Stimulated activated naive B cell treated with anti-CD40 and anti-IgM and Interleukin-4, amounts not matched to agents 10 μg/mL and 1 μg/mL and 100 μg/mL, for 72 hours (primary cell): ENCODE results near the gene PEX11G.
A peak's percentile ranks its signal among the peaks of the same experiment; 100 is the strongest.

ENCODE experiments used
- ATAC-seq, 2 donors: fragments of 150-1000 bp; cut with Tn5 transposase; replicated peaks; 2 replicates each; pipeline ENCODE4 v1.10.0; 2021; ENCODE audit warnings: moderate library complexity in 1 of 2
- DNase-seq: peaks from one replicate; pipeline ENCODE4 v3.0.0; 2021
- H3K27ac Mint-ChIP-seq: one replicate; pipeline ENCODE4 v1.8.0; 2022; ENCODE audit warnings: mild to moderate bottlenecking, mixed read lengths
- H3K27me3 Mint-ChIP-seq, 2 donors: one replicate each; pipeline ENCODE4 v1.8.0; 2022; ENCODE audit warnings: mixed read lengths in 2 of 2
- H3K36me3 Mint-ChIP-seq, 2 donors: one replicate each; pipeline ENCODE4 v1.8.0; 2022; ENCODE audit warnings: mixed read lengths in 2 of 2, mild to moderate bottlenecking in 1 of 2
- H3K4me1 Mint-ChIP-seq, 2 donors: one replicate each; pipeline ENCODE4 v1.8.0; 2022; ENCODE audit warnings: mixed read lengths in 2 of 2, mild to moderate bottlenecking in 1 of 2
- H3K4me3 Mint-ChIP-seq, 2 donors: one replicate each; pipeline ENCODE4 v1.8.0; 2022; ENCODE audit warnings: mild to moderate bottlenecking in 2 of 2, mixed read lengths in 2 of 2, moderate library complexity in 1 of 2
- H3K9me3 Mint-ChIP-seq, 2 donors: one replicate each; pipeline ENCODE4 v1.8.0; 2022; ENCODE audit warnings: mixed read lengths in 2 of 2, mild to moderate bottlenecking in 1 of 2

Gene PEX11G

DNA sequence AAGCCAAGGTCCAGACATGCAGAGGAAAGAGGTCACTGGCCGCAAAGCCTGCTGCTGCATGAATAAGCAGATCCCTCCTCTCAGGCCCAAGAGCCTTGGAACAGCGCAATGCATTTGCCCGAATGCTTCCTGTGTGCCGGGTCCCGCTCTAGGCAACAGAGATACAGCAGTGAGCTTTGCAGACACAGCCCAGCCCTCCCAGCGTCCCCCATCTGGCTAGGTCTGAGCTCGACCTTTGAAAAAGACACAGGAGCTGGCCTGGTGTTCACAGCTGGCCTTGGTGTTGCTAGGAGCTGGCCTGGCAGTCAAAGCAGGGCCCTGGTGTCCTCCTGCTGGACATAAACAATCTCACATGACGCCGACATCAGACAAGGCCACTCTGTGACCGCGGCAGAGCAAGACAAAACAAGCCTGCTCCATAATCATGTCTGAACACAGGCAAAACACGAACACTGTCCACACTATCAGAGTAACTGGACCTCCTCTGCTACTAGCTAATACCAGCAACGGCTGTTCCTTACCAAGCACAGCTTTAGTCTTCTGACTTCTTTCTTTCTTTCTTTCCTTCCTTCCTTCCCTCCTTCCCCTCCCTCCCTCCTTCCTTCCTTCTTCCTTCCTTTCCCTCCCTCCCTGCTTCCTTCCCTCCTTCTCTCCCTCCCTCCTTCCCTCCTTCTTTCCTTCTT lies 5.7 kb upstream of the PEX11G start:
- H3K4me3 Mint-ChIP-seq = no peak overlapping the region

GRCh38 chr19:7492558-7492957 lies 3.7 kb upstream of the PEX11G start:
- H3K4me3 Mint-ChIP-seq = no peak overlapping the region
- no peaks in the 10 kb centered on the region for H3K9me3 Mint-ChIP-seq
- no peak overlapping the region for H3K27ac Mint-ChIP-seq
- peaks cover 6 to 13% of the 10 kb centered on the region in 2 donors for H3K4me1 Mint-ChIP-seq
- DNase-seq = no peak
- no peak for ATAC-seq
- no peaks in the 10 kb centered on the region for H3K36me3 Mint-ChIP-seq
- peaks cover 20 to 36% of the 10 kb centered on the region in 2 donors for H3K27me3 Mint-ChIP-seq

More for the DNA sequence above, 5.7 kb upstream of the PEX11G start:
- Mint-ChIP-seq H3K36me3 (no peaks in the 10 kb centered on the region), H3K4me1 (peaks cover 6 to 8% of the 10 kb centered on the region in 2 donors), H3K9me3 (no peaks in the 10 kb centered on the region), H3K27me3 (peaks cover 39 to 48% of the 10 kb centered on the region in 2 donors), H3K27ac (no peak overlapping the region)
- no peak for DNase-seq
- ATAC-seq = no peak

GRCh38 chr19:7492142-7492541 lies 3.3 kb upstream of the PEX11G start:
- ATAC-seq = no peak
- Mint-ChIP-seq H3K9me3 (no peaks in the 10 kb centered on the region), H3K27me3 (peaks cover 16 to 31% of the 10 kb centered on the region in 2 donors), H3K27ac (no peak overlapping the region), H3K4me3 (no peak overlapping the region), H3K4me1 (peaks cover 6 to 13% of the 10 kb centered on the region in 2 donors), H3K36me3 (no peaks in the 10 kb centered on the region)
- DNase-seq = no peak

DNA sequence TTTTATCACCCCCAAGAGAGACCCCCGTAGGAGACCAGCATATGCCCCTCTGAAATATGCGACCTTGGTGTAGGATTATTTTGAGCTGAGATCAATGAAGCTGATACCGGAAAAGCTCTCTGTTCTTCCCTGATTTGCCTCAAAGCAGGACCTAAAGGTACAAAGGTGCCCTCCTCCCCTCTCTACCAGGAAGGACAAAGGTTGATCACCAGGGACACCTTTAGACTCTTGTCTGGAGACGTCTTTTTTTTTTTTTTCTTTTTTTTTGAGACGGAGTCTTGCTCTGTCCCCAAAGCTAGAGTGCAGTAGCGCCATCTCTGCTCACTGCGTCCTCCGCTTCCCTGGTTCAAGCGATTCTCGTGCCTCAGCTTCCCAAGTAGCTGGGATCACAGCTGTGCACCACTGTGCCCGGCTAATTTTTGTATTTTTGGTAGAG lies 792 bp upstream of the PEX11G start:
- Mint-ChIP-seq H3K4me1 (peaks cover 6 to 13% of the 10 kb centered on the region in 2 donors), H3K9me3 (no peaks in the 10 kb centered on the region), H3K27me3 (peaks cover 3 to 15% of the 10 kb centered on the region in 2 donors), H3K4me3 (peak overlapping the region; percentile 56 to 84), H3K36me3 (no peaks in the 10 kb centered on the region), H3K27ac (peak overlapping the region; percentile 42)
- DNase-seq (no peak), ATAC-seq (no peak)

DNA sequence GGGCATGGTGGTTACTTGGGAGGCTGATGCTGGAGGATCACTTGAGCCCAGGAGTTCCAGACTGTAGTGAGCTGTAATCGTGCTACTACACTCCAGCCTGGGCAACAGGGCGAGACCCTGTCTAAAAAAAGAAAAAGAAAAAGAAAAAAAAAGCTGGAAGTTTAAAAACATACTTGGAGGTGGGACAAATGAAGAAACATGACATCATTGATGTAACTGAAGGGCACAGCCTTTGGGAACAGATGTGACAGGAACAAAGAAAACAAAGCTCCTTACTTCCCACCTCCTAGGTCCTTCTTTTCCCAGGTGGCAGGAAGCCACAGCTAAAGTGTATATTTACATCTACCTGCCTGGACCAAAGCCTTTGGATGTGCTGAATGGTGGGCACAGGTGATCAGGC lies 1.9 kb downstream of the PEX11G start:
- no peak for DNase-seq
- no peaks in the 10 kb centered on the region for H3K9me3 Mint-ChIP-seq
- H3K4me1 Mint-ChIP-seq = peaks cover 12 to 22% of the 10 kb centered on the region in 2 donors
- no peak overlapping the region for H3K4me3 Mint-ChIP-seq
- H3K36me3 Mint-ChIP-seq = no peaks in the 10 kb centered on the region
- no peaks in the 10 kb centered on the region for H3K27me3 Mint-ChIP-seq
- no peak overlapping the region for H3K27ac Mint-ChIP-seq
- no peak for ATAC-seq

GRCh38 chr19:7483720-7484201 lies 5.1 kb downstream of the PEX11G start:
- Mint-ChIP-seq H3K9me3 (no peaks in the 10 kb centered on the region), H3K4me1 (peaks cover 7 to 14% of the 10 kb centered on the region in 2 donors), H3K27ac (peak overlapping the region; percentile 48), H3K27me3 (no peaks in the 10 kb centered on the region), H3K36me3 (no peaks in the 10 kb centered on the region), H3K4me3 (no peak overlapping the region)
- no peak for DNase-seq
- ATAC-seq = no peak

DNA sequence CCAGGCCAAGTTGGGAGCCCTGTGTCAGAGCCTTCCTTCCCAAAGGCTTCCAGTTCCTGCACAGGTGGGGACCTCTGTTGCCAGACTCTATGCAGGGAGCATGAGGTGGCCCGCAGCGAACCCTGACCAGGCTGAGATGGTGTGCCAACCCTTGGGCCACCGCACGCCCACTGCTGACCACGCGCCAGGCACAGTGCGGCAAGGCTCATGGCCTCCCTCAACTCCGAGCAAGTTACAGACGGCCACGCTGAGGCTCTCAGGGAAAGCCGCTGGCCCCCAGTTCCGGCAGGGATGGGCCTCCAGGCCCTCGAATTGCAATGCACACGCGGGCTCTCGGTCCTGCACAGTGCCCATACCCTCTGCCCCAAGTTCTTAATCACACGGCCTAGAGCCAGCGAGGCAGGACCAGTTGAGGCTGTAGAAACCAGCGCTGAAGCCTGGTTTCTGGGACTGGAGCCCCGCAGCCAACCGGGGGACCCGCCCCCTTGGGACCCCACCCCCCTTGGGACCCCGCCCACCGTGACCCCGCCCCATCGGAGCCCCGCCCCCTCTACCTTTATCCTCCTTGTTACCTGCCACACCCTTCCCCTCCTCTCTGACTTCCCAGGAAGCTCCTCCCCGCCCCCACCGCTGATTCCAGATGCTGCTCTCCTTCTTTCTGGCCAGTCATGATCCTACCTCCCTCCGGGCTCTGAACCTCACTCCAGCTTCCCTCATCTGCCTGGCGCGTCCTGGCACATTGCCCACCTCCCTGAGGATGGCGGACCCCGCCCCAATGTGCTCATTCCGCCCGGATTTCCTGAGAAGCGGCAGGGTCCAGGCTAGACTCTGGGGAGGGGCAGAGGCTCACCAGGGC lies 6.0 kb downstream of the PEX11G start:
- peak overlapping the region; percentile 14 to 66 for H3K4me3 Mint-ChIP-seq
- no peaks in the 10 kb centered on the region for H3K36me3 Mint-ChIP-seq
- H3K4me1 Mint-ChIP-seq = peaks cover 7 to 14% of the 10 kb centered on the region in 2 donors
- ATAC-seq (peak in 1 of 2 donors; percentile 8), DNase-seq (no peak)
- H3K27me3 Mint-ChIP-seq = no peaks in the 10 kb centered on the region
- no peaks in the 10 kb centered on the region for H3K9me3 Mint-ChIP-seq
- peak overlapping the region; percentile 48 for H3K27ac Mint-ChIP-seq

DNA sequence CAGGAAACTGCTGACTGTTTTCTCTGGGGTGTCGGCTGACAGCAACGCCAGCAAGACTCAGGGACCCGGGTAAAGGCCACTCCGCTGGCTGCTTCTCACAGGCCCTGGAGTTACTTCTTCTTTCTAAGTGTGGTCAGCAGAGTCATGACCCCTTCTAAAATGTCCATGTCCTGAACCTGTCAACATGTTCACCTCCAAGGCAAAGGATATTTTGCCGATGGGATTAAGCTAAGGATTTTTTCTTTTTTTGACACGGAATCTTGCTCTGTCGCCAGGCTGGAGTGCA lies 7.9 kb downstream of the PEX11G start:
- Mint-ChIP-seq H3K4me3 (no peak overlapping the region), H3K36me3 (no peaks in the 10 kb centered on the region), H3K27me3 (no peaks in the 10 kb centered on the region), H3K9me3 (no peaks in the 10 kb centered on the region), H3K4me1 (peaks cover 7 to 14% of the 10 kb centered on the region in 2 donors), H3K27ac (no peak overlapping the region)
- DNase-seq = no peak
- ATAC-seq = no peak

DNA sequence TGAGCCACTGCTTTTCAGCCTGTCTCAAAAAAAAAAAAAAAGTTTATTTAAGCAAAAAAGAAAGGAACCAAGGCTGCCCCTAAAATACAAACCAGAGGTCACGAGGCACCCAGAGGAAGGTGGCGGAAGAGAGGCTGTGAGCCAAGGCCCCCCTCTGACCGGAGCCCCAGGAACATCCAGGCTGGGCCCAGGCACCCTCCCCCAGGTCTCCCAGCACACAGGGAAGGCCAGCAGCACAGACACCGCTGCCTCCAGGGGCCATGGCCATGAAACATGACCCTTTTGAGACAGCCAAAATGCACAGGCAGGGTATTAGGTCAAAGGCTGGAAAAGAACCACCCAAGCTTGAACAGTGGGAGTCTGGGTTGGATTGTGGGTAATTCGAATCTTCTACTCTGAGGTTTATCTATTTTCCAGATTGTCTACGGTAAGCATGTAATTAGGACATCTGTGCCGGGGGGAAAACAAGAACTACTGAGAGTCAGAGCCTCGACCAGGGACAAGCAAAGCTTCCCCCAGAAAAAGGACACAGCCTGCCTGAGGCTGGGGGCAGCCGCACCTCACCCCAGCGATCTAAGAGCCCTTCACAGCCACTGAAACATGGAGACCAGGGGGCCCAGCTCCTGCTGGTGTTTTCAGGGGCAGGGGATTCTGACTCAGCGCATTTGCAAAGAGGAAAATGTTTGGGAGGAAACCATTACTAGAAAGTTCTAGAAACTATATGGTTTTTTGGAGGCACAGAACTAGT lies 8.4 kb downstream of the PEX11G start:
- ATAC-seq (no peak), DNase-seq (no peak)
- Mint-ChIP-seq H3K9me3 (no peaks in the 10 kb centered on the region), H3K27me3 (no peaks in the 10 kb centered on the region), H3K27ac (peak overlapping the region; percentile 65), H3K4me1 (peaks cover 7 to 14% of the 10 kb centered on the region in 2 donors), H3K4me3 (no peak overlapping the region), H3K36me3 (no peaks in the 10 kb centered on the region)

DNA sequence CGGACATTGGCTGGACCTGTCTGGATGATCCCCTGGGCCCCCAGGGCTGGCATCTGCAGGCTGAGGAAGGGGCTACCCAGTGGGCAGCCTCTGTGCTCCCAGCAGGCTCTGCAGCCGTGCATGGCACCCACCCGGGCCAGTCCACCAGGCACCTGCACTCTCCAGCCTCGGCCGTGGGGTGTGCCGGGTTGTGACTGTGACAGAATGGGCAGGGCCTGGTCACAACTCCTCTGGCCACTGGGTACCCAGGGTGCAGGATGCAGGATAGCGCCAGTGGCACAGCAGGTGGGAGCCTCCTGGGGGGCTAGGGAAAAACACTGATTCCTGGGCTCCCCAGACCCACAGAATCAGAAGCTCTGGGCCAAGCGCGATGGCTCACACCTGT lies 10.0 kb downstream of the PEX11G start:
- Mint-ChIP-seq H3K9me3 (no peaks in the 10 kb centered on the region), H3K27me3 (no peaks in the 10 kb centered on the region), H3K4me3 (no peak overlapping the region), H3K4me1 (peaks cover 7 to 16% of the 10 kb centered on the region in 2 donors), H3K36me3 (no peaks in the 10 kb centered on the region), H3K27ac (no peak overlapping the region)
- ATAC-seq (no peak), DNase-seq (no peak)

GRCh38 chr19:7478173-7478842 lies 10.5 kb downstream of the PEX11G start:
- ATAC-seq = no peak
- no peak for DNase-seq
- Mint-ChIP-seq H3K9me3 (no peaks in the 10 kb centered on the region), H3K4me3 (no peak overlapping the region), H3K36me3 (peaks cover under 1 to 1% of the 10 kb centered on the region in 2 donors), H3K27me3 (no peaks in the 10 kb centered on the region), H3K27ac (peak overlapping the region; percentile 14), H3K4me1 (peaks cover 5 to 18% of the 10 kb centered on the region in 2 donors)

DNA sequence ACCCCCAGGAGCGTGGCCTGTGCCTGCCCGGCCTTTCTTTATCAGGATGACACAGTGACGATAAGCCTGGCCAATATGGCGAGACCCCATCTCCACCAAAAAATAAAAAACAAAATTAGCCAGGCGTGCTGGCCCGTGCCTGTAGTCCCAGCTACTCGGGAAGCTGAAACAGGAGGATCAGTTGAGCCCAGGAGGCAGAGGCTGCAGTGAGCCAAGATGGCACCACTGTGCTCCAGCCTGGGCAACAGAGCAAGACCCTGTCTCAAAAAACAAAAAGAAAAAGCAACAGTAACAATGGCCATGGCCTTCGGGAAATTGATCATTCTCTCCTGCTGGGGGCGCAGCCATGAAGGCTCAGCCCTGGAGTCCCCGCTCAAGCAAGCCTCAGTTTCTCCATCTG lies 11.1 kb downstream of the PEX11G start:
- DNase-seq = no peak
- no peak overlapping the region for H3K4me3 Mint-ChIP-seq
- ATAC-seq = no peak
- H3K9me3 Mint-ChIP-seq = peaks cover 0 to 2% of the 10 kb centered on the region in 2 donors
- peaks cover 6 to 18% of the 10 kb centered on the region in 2 donors for H3K4me1 Mint-ChIP-seq
- H3K36me3 Mint-ChIP-seq = peaks cover 6 to 7% of the 10 kb centered on the region in 2 donors
- no peaks in the 10 kb centered on the region for H3K27me3 Mint-ChIP-seq
- peak overlapping the region; percentile 56 for H3K27ac Mint-ChIP-seq

DNA sequence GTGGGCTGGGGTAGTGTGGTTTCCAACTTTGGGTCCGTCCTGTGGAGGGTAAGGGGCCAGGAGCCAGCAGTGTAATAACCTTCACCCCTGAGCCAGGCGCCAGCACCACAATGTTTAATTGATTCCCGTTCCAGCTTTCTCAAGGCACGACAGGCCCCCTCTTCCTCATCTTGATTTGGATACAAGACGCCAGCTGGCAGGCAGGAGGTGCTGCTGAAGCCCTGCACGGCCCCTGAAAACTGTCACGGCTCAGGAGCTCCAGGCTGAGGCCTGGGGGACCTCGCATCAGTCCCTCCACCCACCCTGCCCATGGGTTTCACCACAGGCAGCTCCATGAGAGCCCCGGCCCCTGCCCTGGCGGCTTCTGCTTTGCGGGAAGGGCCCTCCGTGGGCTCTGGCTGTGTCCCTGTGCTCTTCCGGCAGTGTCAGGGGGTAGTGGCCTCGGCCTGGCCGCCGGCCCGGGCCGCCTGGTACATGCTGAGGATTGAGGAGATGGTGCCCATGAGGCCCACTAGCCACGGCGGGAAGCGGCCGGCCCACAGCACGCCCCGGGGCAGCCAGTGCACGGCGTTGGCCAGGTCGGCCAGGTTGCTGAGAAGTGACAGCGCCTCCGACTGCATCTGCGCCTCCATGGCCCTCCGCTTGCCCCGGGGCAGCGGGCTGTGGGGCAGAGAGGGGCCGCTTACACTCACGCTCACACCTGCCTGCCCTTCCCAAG lies 11.9 kb downstream of the PEX11G start:
- DNase-seq (no peak), ATAC-seq (no peak)
- H3K27me3 Mint-ChIP-seq = no peaks in the 10 kb centered on the region
- peaks cover 0 to 2% of the 10 kb centered on the region in 2 donors for H3K9me3 Mint-ChIP-seq
- H3K36me3 Mint-ChIP-seq = peaks cover 13 to 15% of the 10 kb centered on the region in 2 donors
- peaks cover 13 to 26% of the 10 kb centered on the region in 2 donors for H3K4me1 Mint-ChIP-seq
- H3K4me3 Mint-ChIP-seq = no peak overlapping the region
- peak overlapping the region; percentile 81 for H3K27ac Mint-ChIP-seq
